BLaER1 (cell line): ENCODE data around the gene ANKLE1.

Experiments
- H3K27ac ChIP-seq: shearing (Covaris generic); formaldehyde crosslinking; 2 replicates; pipeline ENCODE4 v1.8.1; 2022
- H3K27me3 ChIP-seq: shearing (Covaris generic); formaldehyde crosslinking; 2 replicates; pipeline ENCODE4 v1.8.1; 2022
- H3K36me3 ChIP-seq: shearing (Covaris generic); formaldehyde crosslinking; 2 replicates; pipeline ENCODE4 v1.8.1; 2022
- H3K4me1 ChIP-seq: shearing (Covaris generic); formaldehyde crosslinking; 2 replicates; pipeline ENCODE4 v1.8.1; 2022
- H3K4me2 ChIP-seq: shearing (Covaris generic); formaldehyde crosslinking; 2 replicates; pipeline ENCODE4 v1.8.1; 2022
- H3K4me3 ChIP-seq: shearing (Covaris generic); formaldehyde crosslinking; 2 replicates; pipeline ENCODE4 v1.8.1; 2022
- H3K9ac ChIP-seq: shearing (Covaris generic); formaldehyde crosslinking; 2 replicates; pipeline ENCODE4 v1.8.1; 2022
- H3K9me3 ChIP-seq: shearing (Covaris generic); formaldehyde crosslinking; 2 replicates; pipeline ENCODE4 v1.8.1; 2022
- H4K20me1 ChIP-seq: shearing (Covaris generic); formaldehyde crosslinking; 2 replicates; pipeline ENCODE4 v1.8.1; 2022
- Cebpa-rat ChIP-seq: shearing (Covaris generic); IDR thresholded peaks from 2 replicates; pipeline ENCODE4 v1.8.1; 2022

ANKLE1 gene

GRCh38 chr19:17296273-17296672, 14.6 kb downstream of the ANKLE1 start:
- Histone ChIP-seq H3K9me3 (peaks cover 18% of the 10 kb centered on the region), H3K9ac (no peak overlapping the region; the same call in 1 of the 2 replicates), H3K27me3 (no peaks in the 10 kb centered on the region), H3K4me2 (no peak overlapping the region), H3K4me3 (no peak overlapping the region), H4K20me1 (peaks cover 32% of the 10 kb centered on the region), H3K36me3 (peaks cover 70% of the 10 kb centered on the region), H3K4me1 (peaks cover 25% of the 10 kb centered on the region), H3K27ac (no peak overlapping the region)
- no peak for TF ChIP-seq Cebpa-rat

- peaks cover 38% of the 10 kb centered on the region for H4K20me1 ChIP-seq
- no peak overlapping the region for H3K27ac ChIP-seq
- no peaks in the 10 kb centered on the region for H3K27me3 ChIP-seq
- H3K4me3 ChIP-seq, result no peak overlapping the region
- peaks cover 78% of the 10 kb centered on the region for H3K36me3 ChIP-seq
- no peak overlapping the region for H3K9ac ChIP-seq
- H3K9me3 ChIP-seq, result peaks cover 18% of the 10 kb centered on the region
- TF ChIP-seq Cebpa-rat, result no peak
- no peak overlapping the region for H3K4me2 ChIP-seq
- peaks cover 27% of the 10 kb centered on the region for H3K4me1 ChIP-seq
These were observed 15.3 kb downstream of the ANKLE1 start for GRCh38 chr19:17296976-17297375.

- TF ChIP-seq Cebpa-rat, result no peak
- Histone ChIP-seq H3K27ac (no peak overlapping the region), H3K36me3 (peaks cover 58% of the 10 kb centered on the region), H3K4me2 (no peak overlapping the region), H3K27me3 (no peaks in the 10 kb centered on the region), H3K4me3 (no peak overlapping the region), H3K9ac (no peak overlapping the region), H3K9me3 (peaks cover 15% of the 10 kb centered on the region), H3K4me1 (peaks cover 36% of the 10 kb centered on the region), H4K20me1 (peaks cover 25% of the 10 kb centered on the region; the same call in 1 of the 2 replicates)
These were observed 19.4 kb downstream of the ANKLE1 start for GRCh38 chr19:17300992-17301619.

GRCh38 chr19:17302391-17303166, 20.9 kb downstream of the ANKLE1 start:
- H3K9ac ChIP-seq, result peak overlapping the region; percentile 88
- H3K36me3 ChIP-seq, result peaks cover 43% of the 10 kb centered on the region
- TF ChIP-seq Cebpa-rat, result no peak
- peaks cover 14% of the 10 kb centered on the region for H3K9me3 ChIP-seq
- peak overlapping the region; percentile 99 for H3K4me2 ChIP-seq
- no peaks in the 10 kb centered on the region for H3K27me3 ChIP-seq
- H4K20me1 ChIP-seq, result peaks cover 19% of the 10 kb centered on the region; the same call in 1 of the 2 replicates
- peak overlapping the region; percentile 83 for H3K4me3 ChIP-seq
- peak overlapping the region; percentile 87 for H3K27ac ChIP-seq
- H3K4me1 ChIP-seq, result peaks cover 48% of the 10 kb centered on the region

- H3K9me3 ChIP-seq, result peaks cover 6% of the 10 kb centered on the region
- peaks cover 19% of the 10 kb centered on the region; the same call in 1 of the 2 replicates for H4K20me1 ChIP-seq
- H3K9ac ChIP-seq, result peak within 1 kb of the TSS; percentile 88
- no peaks in the 10 kb centered on the region for H3K27me3 ChIP-seq
- H3K4me3 ChIP-seq, result peak within 1 kb of the TSS; percentile 83
- TF ChIP-seq Cebpa-rat, result no peak
- peak within 1 kb of the TSS; percentile 99 for H3K4me2 ChIP-seq
- H3K36me3 ChIP-seq, result peaks cover 36% of the 10 kb centered on the region
- H3K4me1 ChIP-seq, result peaks cover 56% of the 10 kb centered on the region
- H3K27ac ChIP-seq, result peak within 1 kb of the TSS; percentile 87
These were observed 21.7 kb downstream of the ANKLE1 start, which contains the start of gene ABHD8 for GRCh38 chr19:17303167-17303939. Gene ABHD8, minus strand, starts transcription at chr19:17303425. Its CDS starts 1,809 bp downstream, at chr19:17301616.

- TF ChIP-seq Cebpa-rat, result no peak
- Histone ChIP-seq H3K9ac (no peak overlapping the region; the same call in 1 of the 2 replicates), H3K36me3 (peaks cover 30% of the 10 kb centered on the region), H4K20me1 (peaks cover 19% of the 10 kb centered on the region; the same call in 1 of the 2 replicates), H3K4me3 (peak overlapping the region; percentile 83; the same call in 1 of the 2 replicates), H3K4me2 (peak overlapping the region; percentile 99), H3K4me1 (peaks cover 61% of the 10 kb centered on the region), H3K9me3 (peaks cover under 1% of the 10 kb centered on the region), H3K27ac (peak overlapping the region; percentile 87), H3K27me3 (no peaks in the 10 kb centered on the region)
These were observed 22.2 kb downstream of the ANKLE1 start for GRCh38 chr19:17303940-17304267.

GRCh38 chr19:17304386-17305215, 22.9 kb downstream of the ANKLE1 start:
- Histone ChIP-seq H3K4me3 (no peak overlapping the region), H3K27ac (peak overlapping the region; percentile 87), H4K20me1 (peaks cover 21% of the 10 kb centered on the region; the same call in 1 of the 2 replicates)

GRCh38 chr19:17305216-17305516, 23.5 kb downstream of the ANKLE1 start:
- Histone ChIP-seq H3K9me3 (no peaks in the 10 kb centered on the region), H3K27me3 (no peaks in the 10 kb centered on the region), H3K4me2 (peak overlapping the region; percentile 99), H3K9ac (no peak overlapping the region), H3K36me3 (peaks cover 19% of the 10 kb centered on the region), H3K4me3 (no peak overlapping the region), H4K20me1 (peaks cover 26% of the 10 kb centered on the region; the same call in 1 of the 2 replicates), H3K27ac (peak overlapping the region; percentile 87), H3K4me1 (peaks cover 66% of the 10 kb centered on the region)
- TF ChIP-seq Cebpa-rat, result no peak

More at GRCh38 chr19:17304386-17305215, 22.9 kb downstream of the ANKLE1 start:
- Histone ChIP-seq H3K4me1 (peaks cover 63% of the 10 kb centered on the region), H3K36me3 (peaks cover 25% of the 10 kb centered on the region), H3K27me3 (no peaks in the 10 kb centered on the region), H3K9me3 (no peaks in the 10 kb centered on the region), H3K9ac (no peak overlapping the region), H3K4me2 (peak overlapping the region; percentile 99)
- no peak for TF ChIP-seq Cebpa-rat
